HL-60 (cell line): ENCODE results near the gene SH3RF3.

Source experiments
- DNase-seq, 2 experiments: peaks; one replicate each; pipeline ENCODE4 v3.0.0-alpha.2; 2010 to 2020; ENCODE audit warnings: low read depth in 1 of 2, low spot score in 1 of 2
- H3K27ac ChIP-seq: fragments of 250-450 bp; sonication (Bioruptor Pico); replicated peaks from 2 replicates; pipeline ENCODE4 v1.5.1; 2020; ENCODE audit warnings: mild to moderate bottlenecking, moderate library complexity
- H3K27me3 ChIP-seq: fragments of 250-450 bp; sonication (Bioruptor Pico); 2 replicates; pipeline ENCODE4 v1.5.1; 2021; ENCODE audit warnings: mild to moderate bottlenecking, moderate library complexity; ENCODE audit not compliant: insufficient read depth, poor library complexity, severe bottlenecking
- H3K4me3 ChIP-seq: replicated peaks from 2 replicates; pipeline ENCODE4 v1.5.1; 2011; ENCODE audit warnings: mild to moderate bottlenecking, control low read depth, low read length; ENCODE audit not compliant: insufficient read depth
- CTCF ChIP-seq: IDR thresholded peaks from one replicate; pipeline ENCODE4 v1.5.1; 2011; ENCODE audit warnings: low read length, control low read depth, inconsistent platforms; ENCODE audit not compliant: insufficient read depth
- GABPA ChIP-seq: IDR thresholded peaks from 2 replicates; pipeline ENCODE4 v1.6.1; 2012; ENCODE audit warnings: low read depth
- POLR2AphosphoS5 ChIP-seq: IDR thresholded peaks from 2 replicates; pipeline ENCODE4 v1.6.1; 2012; ENCODE audit warnings: low read depth
- SPI1 ChIP-seq: IDR thresholded peaks from 2 replicates; pipeline ENCODE4 v1.6.1; 2012; ENCODE audit warnings: low read depth, mild to moderate bottlenecking, borderline replicate concordance
- TF ChIP-seq, protein P1 (sequence below): IDR thresholded peaks from 2 replicates; pipeline ENCODE4 v1.6.1; 2012; ENCODE audit warnings: low read depth; ENCODE audit not compliant: insufficient replicate concordance

Gene SH3RF3

DNA sequence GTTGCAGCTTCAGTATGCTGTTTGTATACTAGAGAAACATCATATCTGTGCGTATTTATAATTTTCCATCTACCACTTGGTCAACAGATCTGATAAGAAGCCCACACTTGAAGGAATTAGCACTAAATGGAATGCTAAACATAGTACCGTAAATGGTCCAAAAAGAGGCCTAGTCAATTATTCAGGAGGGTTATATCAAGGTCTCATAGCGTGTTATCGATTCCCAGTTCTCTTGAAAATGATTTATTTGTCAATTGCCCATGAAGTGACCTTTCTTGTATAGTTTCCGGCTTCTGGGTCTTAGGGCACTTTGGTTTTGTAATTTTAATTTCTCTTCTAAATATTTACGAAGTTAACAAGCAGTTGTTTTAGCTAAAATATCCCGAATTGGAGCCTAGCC is 18.4 kb downstream of the SH3RF3 start:
- Histone ChIP-seq H3K4me3 (no peak overlapping the region), H3K27me3 (no peaks in the 10 kb centered on the region), H3K27ac (no peak overlapping the region)
- DNase-seq = no peak
- TF ChIP-seq CTCF = no peak
- no peak for TF ChIP-seq POLR2AphosphoS5
- TF ChIP-seq, protein P1, sequence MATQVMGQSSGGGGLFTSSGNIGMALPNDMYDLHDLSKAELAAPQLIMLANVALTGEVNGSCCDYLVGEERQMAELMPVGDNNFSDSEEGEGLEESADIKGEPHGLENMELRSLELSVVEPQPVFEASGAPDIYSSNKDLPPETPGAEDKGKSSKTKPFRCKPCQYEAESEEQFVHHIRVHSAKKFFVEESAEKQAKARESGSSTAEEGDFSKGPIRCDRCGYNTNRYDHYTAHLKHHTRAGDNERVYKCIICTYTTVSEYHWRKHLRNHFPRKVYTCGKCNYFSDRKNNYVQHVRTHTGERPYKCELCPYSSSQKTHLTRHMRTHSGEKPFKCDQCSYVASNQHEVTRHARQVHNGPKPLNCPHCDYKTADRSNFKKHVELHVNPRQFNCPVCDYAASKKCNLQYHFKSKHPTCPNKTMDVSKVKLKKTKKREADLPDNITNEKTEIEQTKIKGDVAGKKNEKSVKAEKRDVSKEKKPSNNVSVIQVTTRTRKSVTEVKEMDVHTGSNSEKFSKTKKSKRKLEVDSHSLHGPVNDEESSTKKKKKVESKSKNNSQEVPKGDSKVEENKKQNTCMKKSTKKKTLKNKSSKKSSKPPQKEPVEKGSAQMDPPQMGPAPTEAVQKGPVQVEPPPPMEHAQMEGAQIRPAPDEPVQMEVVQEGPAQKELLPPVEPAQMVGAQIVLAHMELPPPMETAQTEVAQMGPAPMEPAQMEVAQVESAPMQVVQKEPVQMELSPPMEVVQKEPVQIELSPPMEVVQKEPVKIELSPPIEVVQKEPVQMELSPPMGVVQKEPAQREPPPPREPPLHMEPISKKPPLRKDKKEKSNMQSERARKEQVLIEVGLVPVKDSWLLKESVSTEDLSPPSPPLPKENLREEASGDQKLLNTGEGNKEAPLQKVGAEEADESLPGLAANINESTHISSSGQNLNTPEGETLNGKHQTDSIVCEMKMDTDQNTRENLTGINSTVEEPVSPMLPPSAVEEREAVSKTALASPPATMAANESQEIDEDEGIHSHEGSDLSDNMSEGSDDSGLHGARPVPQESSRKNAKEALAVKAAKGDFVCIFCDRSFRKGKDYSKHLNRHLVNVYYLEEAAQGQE = no peak
- no peak for TF ChIP-seq GABPA

- Histone ChIP-seq H3K4me3 (no peak overlapping the region), H3K27ac (no peak overlapping the region), H3K27me3 (no peaks in the 10 kb centered on the region)
- no peak for DNase-seq
- TF ChIP-seq, protein P1 = no peak
- no peak for TF ChIP-seq GABPA
Observed at GRCh38 chr2:109148117-109148746, 19.2 kb downstream of the SH3RF3 start.

DNA sequence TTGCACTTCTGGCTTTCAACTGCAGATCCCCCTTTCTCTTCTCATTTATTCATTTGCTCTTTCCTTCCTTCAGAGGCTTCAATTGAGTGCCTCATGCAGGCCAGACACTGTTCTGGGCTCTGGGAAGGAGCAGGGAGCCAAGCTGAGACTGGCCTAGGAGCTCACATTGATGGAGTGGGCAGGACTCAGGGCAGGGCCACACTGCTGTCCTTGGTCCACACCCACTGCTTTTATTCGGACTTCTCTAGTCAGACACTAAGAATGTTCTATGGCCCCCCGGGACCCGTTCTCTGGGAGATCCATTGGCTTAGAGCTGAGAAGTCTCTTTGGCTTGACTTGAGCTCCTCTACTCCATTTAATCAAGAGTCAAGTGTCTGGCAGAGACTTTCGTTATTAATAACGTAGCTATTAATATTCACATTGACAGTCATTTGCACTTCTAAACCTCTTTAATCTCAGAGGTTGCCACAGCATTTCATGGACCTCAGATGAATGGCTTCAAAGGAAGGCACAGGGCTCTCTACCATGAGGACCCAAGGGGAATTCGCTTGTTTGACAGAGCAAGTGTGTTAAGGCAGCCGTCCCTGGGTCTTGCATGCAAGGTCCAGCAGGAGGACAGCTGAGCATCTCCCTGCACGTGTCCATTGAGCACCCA is 20.1 kb downstream of the SH3RF3 start:
- Histone ChIP-seq H3K27ac (no peak overlapping the region), H3K27me3 (no peaks in the 10 kb centered on the region), H3K4me3 (no peak overlapping the region)
- TF ChIP-seq, protein P1 = no peak
- TF ChIP-seq SPI1 (no peak), GABPA (no peak)
- DNase-seq = no peak

DNA sequence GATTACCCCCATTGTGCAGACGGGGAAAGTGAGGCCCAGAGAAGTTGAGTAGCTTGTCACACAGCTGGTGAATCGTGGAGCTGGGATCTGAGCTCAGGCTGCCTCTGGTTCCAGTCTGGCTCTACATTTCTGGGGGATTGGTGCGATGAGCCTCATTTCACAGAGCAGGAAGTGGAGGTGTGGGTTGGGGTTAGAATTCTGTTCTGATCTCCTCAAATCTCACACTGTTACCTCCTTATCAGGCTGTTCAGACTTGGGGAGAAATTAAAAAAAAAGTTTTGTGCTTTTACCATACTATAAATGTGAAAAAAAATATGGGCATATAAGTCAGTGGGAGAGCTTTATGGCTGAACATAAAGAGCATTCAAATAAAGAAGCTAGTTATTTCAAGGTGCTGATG is 21.6 kb downstream of the SH3RF3 start:
- Histone ChIP-seq H3K27me3 (no peaks in the 10 kb centered on the region), H3K4me3 (no peak overlapping the region), H3K27ac (no peak overlapping the region)
- DNase-seq = no peak
- TF ChIP-seq GABPA (no peak), CTCF (no peak), SPI1 (no peak), POLR2AphosphoS5 (no peak)
- TF ChIP-seq, protein P1 = no peak
